ENCODE measurements around the gene PHF14. TPM values are rescaled to one million over a fixed set of nuclear protein-coding genes. Genes with fewer than 3 reads are reported as not detected.
"Not testable (repeated sequence)": the region's sequence is repeated elsewhere in the genome, so short reads cannot be mapped to it uniquely, and the experiment has no call there.

PHF14 gene
- polyA plus RNA-seq, 2 of the 4 experiments (the other 2 are of a cell fraction), result 36.7 to 48.0 TPM

- DNase-seq (ENCODE audit: low read depth in 1 of 2, low spot score in 1 of 2) (no peak), ATAC-seq (no peak), FAIRE-seq (no peak)
- no peak for TF ChIP-seq CBX8 (IDR thresholded peaks at IDR 0.05)
- no peak for TF ChIP-seq HOXA7 (CRISPR knock-in tag; IDR thresholded peaks at IDR 0.05)
- no peak for TF ChIP-seq HDAC2 (IDR thresholded peaks at IDR 0.05)
- no peak for TF ChIP-seq ZNF302 (CRISPR knock-in tag; IDR thresholded peaks at IDR 0.05)
- no peak for TF ChIP-seq ELK1 (IDR thresholded peaks at IDR 0.05; ENCODE audit: low read depth, low read length)
- no peak for TF ChIP-seq EP300 (IDR thresholded peaks at IDR 0.05)
- TF ChIP-seq MAX (IDR thresholded peaks at IDR 0.05), result no peak
- TF ChIP-seq ATOH8 (CRISPR knock-in tag; IDR thresholded peaks at IDR 0.05; ENCODE audit: low read depth), result no peak
- TF ChIP-seq MYC (IDR thresholded peaks at IDR 0.05; ENCODE audit: borderline replicate concordance, low read length), result no peak
- TF ChIP-seq ZFP36 (IDR thresholded peaks at IDR 0.05; ENCODE audit: borderline replicate concordance, partially characterized antibody), result no peak
- no peak for TF ChIP-seq BHLHE40 (IDR thresholded peaks at IDR 0.05; ENCODE audit: low read depth, low read length)
- no peak for TF ChIP-seq NR3C1 (IDR thresholded peaks at IDR 0.05)
- TF ChIP-seq TP53 (CRISPR knock-in tag; IDR thresholded peaks at IDR 0.05), result no peak
- no peaks in the 10 kb centered on the region for H3K4me1 ChIP-seq
- ChIA-PET CTCF (no interaction called here), POLR2A (no interaction called here)
- H3K4me3 ChIP-seq, result no peak overlapping the region
- no peak overlapping the region for H3K27ac ChIP-seq
- H3K9me3 ChIP-seq, result peaks cover 4% of the 10 kb centered on the region; the same call in 1 of the 3 replicates
- H3K4me2 ChIP-seq, result no peak overlapping the region
These were observed 21.1 kb upstream of the PHF14 start for GRCh38 chr7:10952588-10952987.

- H3K9me3 ChIP-seq; H3K4me1 ChIP-seq; DNase-seq (ENCODE audit: low read depth in 1 of 2, low spot score in 1 of 2); CTCF ChIA-PET; H3K4me3 ChIP-seq; H3K27ac ChIP-seq; H3K4me2 ChIP-seq; POLR2A ChIA-PET; ATAC-seq; FAIRE-seq: not testable (repeated sequence)
- WGBS (ENCODE audit: missing lambda C conversion rate), result 28% methylated on average over 4 of the region's 4 CpGs
These were observed 20.5 kb upstream of the PHF14 start for GRCh38 chr7:10953078-10953750.

- H3K4me2 ChIP-seq, result no peak overlapping the region
- H3K4me3 ChIP-seq, result no peak overlapping the region
- CTCF ChIA-PET, result no interaction called here
- 77% methylated on average over 4 of the region's 4 CpGs for WGBS (ENCODE audit: missing lambda C conversion rate)
- H3K4me1 ChIP-seq, result no peaks in the 10 kb centered on the region
- no peaks in the 10 kb centered on the region for H3K9me3 ChIP-seq
- POLR2A ChIA-PET, result no interaction called here
- H3K27ac ChIP-seq, result no peak overlapping the region
- DNase-seq (ENCODE audit: low read depth in 1 of 2, low spot score in 1 of 2) (no peak), FAIRE-seq (no peak), ATAC-seq (no peak)
- no peak for TF ChIP-seq EP300 (IDR thresholded peaks at IDR 0.05)
- TF ChIP-seq BCL3 (IDR thresholded peaks at IDR 0.05), result no peak
- no peak for TF ChIP-seq ZFP36 (IDR thresholded peaks at IDR 0.05; ENCODE audit: borderline replicate concordance, partially characterized antibody)
- TF ChIP-seq HMGXB4 (CRISPR knock-in tag; IDR thresholded peaks at IDR 0.05; ENCODE audit: borderline replicate concordance), result no peak
- TF ChIP-seq HOXA7 (CRISPR knock-in tag; IDR thresholded peaks at IDR 0.05), result no peak
- no peak for TF ChIP-seq EHF (CRISPR knock-in tag; IDR thresholded peaks at IDR 0.05)
- TF ChIP-seq KDM5A (IDR thresholded peaks at IDR 0.05), result no peak
- TF ChIP-seq TFCP2L1 (CRISPR knock-in tag; IDR thresholded peaks at IDR 0.05), result no peak
- no peak for TF ChIP-seq CTCF (IDR thresholded peaks at IDR 0.05)
These were observed 17.1 kb upstream of the PHF14 start for GRCh38 chr7:10956528-10956927.

GRCh38 chr7:10960242-10960641, 13.4 kb upstream of the PHF14 start:
- CTCF ChIA-PET; POLR2A ChIA-PET; FAIRE-seq; H3K4me1 ChIP-seq; DNase-seq (ENCODE audit: low read depth in 1 of 2, low spot score in 1 of 2); H3K4me2 ChIP-seq; H3K4me3 ChIP-seq; H3K9me3 ChIP-seq; ATAC-seq; H3K27ac ChIP-seq: not testable (repeated sequence)
- 4% methylated on average over 1 of the region's 1 CpG for WGBS (ENCODE audit: missing lambda C conversion rate)

GRCh38 chr7:10965016-10965415, 8.7 kb upstream of the PHF14 start:
- DNase-seq (ENCODE audit: low read depth in 1 of 2, low spot score in 1 of 2); H3K4me2 ChIP-seq; POLR2A ChIA-PET; H3K4me3 ChIP-seq; H3K4me1 ChIP-seq; H3K9me3 ChIP-seq; ATAC-seq; H3K27ac ChIP-seq; FAIRE-seq: not testable (repeated sequence)
- CTCF ChIA-PET, result interaction anchor here (0.7 kb wide), 1 partner anchor 76 kb away, joined by 4 read pairs; no protein-coding TSS in a partner anchor
- WGBS (ENCODE audit: missing lambda C conversion rate), result 77% methylated on average over 4 of the region's 4 CpGs

Measured in A549 (cell line).